Heart left ventricle (tissue), 13 donors: ENCODE results near the gene DUSP23.

Experiments
- CTCF ChIP-seq, 12 donors: fragments of 200-600 bp; sonication (generic) in 4 of 12; IDR thresholded peaks; one replicate each; pipeline versions ENCODE4 v1.5.0 to v1.8.0; 2018 to 2022; ENCODE audit warnings: antibody characterized with exemption in 12 of 12, mild to moderate bottlenecking in 5 of 12
- POLR2A ChIP-seq, 2 donors: fragments of 450-650 bp; IDR thresholded peaks; one replicate each; pipeline ENCODE4 v1.6.1; 2017; ENCODE audit warnings: antibody characterized with exemption in 2 of 2, mild to moderate bottlenecking in 2 of 2, moderate library complexity in 2 of 2
- donor health status: ischemic (EF 13 %, LVEDD 7.1; RV severe dilation, severe dysfunction).
- donor health status: DM: no; HTN: yes; CAD: no.
- donor health status: DM: no; HTN: no; CAD: no.
- donor health status: ischemic (EF 25% LVEDD 6.9; RV normal size, moderate dysfunction).
- donor health status: ischemic (EF 25% LVEDD 5.7; RV mildly dilated, moderate dysfunction).
- donor health status: ischemic (EF 35%, LVEDD 5.7; RV mildly dilated, moderate dysfunction).
- donor health status: nonischemic (EF 11% LVEDD 7.7; RV severe dilation, severe dysfunction).
- donor health status: DM: yes; HTN: yes; CAD: no.
- donor health status: PGD.
- donor health status: ischemic (EF 29% LVEDD 5.4; RV normal size, mild dysfunction).
- donor health status: nonischemic (EF 23%, LVEDD 6.1; RV moderate dilation, normal function).

GRCh38 chr1:159802111-159802510 is 21.3 kb downstream of the DUSP23 start, which contains the start of gene FCRL6:
- TF ChIP-seq CTCF (IDR thresholded peaks at IDR 0.05) (no peak), POLR2A (IDR thresholded peaks at IDR 0.05) (no peak)
